NT2/D1 (cell line): ENCODE measurements around the gene LCMT1.

Experiments used
- SUZ12 ChIP-seq: IDR thresholded peaks from 2 replicates; pipeline ENCODE4 v1.6.1; 2011; ENCODE audit not compliant: insufficient read length, insufficient read depth; ENCODE audit errors: extremely low read depth
- ZNF274 ChIP-seq: IDR thresholded peaks from 2 replicates; pipeline ENCODE4 v1.6.1; 2011; ENCODE audit warnings: mild to moderate bottlenecking, low read depth, low read length

- no peak for TF ChIP-seq ZNF274
- TF ChIP-seq SUZ12 = no peak
Measured at GRCh38 chr16:25172831-25173230, 61.3 kb downstream of the LCMT1 start.
